ENCODE results near the gene PSAP. TPM values are rescaled to one million over a fixed set of nuclear protein-coding genes. Genes with fewer than 3 reads are reported as not detected.

PSAP gene
- total RNA-seq, 1 experiment from 2014 or later: 336 TPM

DNA sequence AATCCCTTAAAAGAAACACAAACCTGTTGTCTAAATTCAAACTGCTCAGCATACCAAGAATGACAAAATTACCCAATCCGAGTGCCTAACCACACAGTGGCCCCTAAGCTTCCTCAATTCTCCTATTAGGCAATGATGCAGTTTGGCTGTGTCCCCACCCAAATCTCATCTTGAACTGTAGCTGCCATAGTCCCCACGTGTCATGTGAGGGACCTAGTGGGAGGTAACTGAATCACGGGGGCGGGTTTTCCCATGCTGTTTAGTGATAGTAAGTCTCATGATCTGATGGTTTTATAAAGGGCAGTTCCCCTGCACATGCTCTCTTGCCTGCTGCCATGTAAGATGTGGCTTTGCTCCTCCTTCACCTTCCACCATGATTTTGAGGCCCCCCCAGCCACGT, 21.9 kb downstream of the PSAP start:
- Mint-ChIP-seq H3K9me3 (no peaks in the 10 kb centered on the region), H3K36me3 (ENCODE audit: insufficient read depth in 1 of 3, low read depth in 3 of 3) (peaks cover 45 to 80% (median 79%) of the 10 kb centered on the region in 3 experiments), H3K4me3 (no peak overlapping the region), H3K4me1 (no peaks in the 10 kb centered on the region), H3K27ac (peak overlapping the region in 1 of 3 experiments; percentile 73; a peak in 1 of 7 replicates), H3K27me3 (ENCODE audit: low read depth) (no peaks in the 10 kb centered on the region)
- Histone ChIP-seq H3K27ac (ENCODE audit: insufficient read length, low read depth, low read length) (no peak overlapping the region), H4K8ac (replicated peaks; ENCODE audit: insufficient read length, low read depth, low read length) (no peak overlapping the region), H3K4me2 (ENCODE audit: insufficient read depth, insufficient read length, low read length) (no peak overlapping the region), H3K79me1 (ENCODE audit: insufficient read depth, low read depth, low read length, poor library complexity, severe bottlenecking) (peaks cover 4% of the 10 kb centered on the region), H4K91ac (ENCODE audit: insufficient read length, low read depth, low read length) (no peak overlapping the region), H2BK15ac (ENCODE audit: low read depth, low read length) (no peak overlapping the region), H3K4ac (ENCODE audit: low read depth, low read length) (no peak overlapping the region), H3T11ph (ENCODE audit: low read length) (no peak overlapping the region), H4K5ac (ENCODE audit: insufficient read length, low read depth, low read length) (no peak overlapping the region), H3K9me3 (ENCODE audit: control insufficient read depth, low read depth, low read length) (no peaks in the 10 kb centered on the region), H2BK120ac (ENCODE audit: low read depth, low read length, poor library complexity, severe bottlenecking) (no peak overlapping the region), H3K14ac (ENCODE audit: insufficient read depth, low read length) (no peak overlapping the region), H2AFZ (ENCODE audit: low read length) (no peak overlapping the region), H2BK5ac (ENCODE audit: insufficient read length, low read length) (no peak overlapping the region), H3K56ac (ENCODE audit: insufficient read length, low read depth, low read length) (no peak overlapping the region), H3K23ac (ENCODE audit: insufficient read length, low read depth, low read length) (no peak overlapping the region), H2BK12ac (ENCODE audit: insufficient read length, low read depth, low read length) (no peak overlapping the region), H3K23me2 (ENCODE audit: insufficient read length, low read depth, low read length, poor library complexity, severe bottlenecking) (no peaks in the 10 kb centered on the region), H3K79me2 (ENCODE audit: insufficient read depth, low read length) (peaks cover 3% of the 10 kb centered on the region; the same call in 1 of the 2 replicates), H2BK20ac (ENCODE audit: low read depth, low read length, poor library complexity, severe bottlenecking) (no peak overlapping the region), H4K20me1 (ENCODE audit: control insufficient read depth, insufficient read depth, insufficient read length) (no peaks in the 10 kb centered on the region), H3K9ac (ENCODE audit: extremely low read depth, insufficient read length, low read length) (no peak overlapping the region), H3K18ac (ENCODE audit: insufficient read length, low read depth, low read length) (no peak overlapping the region), H2AK5ac (ENCODE audit: insufficient read length, low read length) (no peak overlapping the region), H3K27me3 (ENCODE audit: insufficient read depth, low read length) (no peaks in the 10 kb centered on the region), H3K4me1 (ENCODE audit: insufficient read depth, low read length) (peaks cover 1% of the 10 kb centered on the region; the same call in 1 of the 2 replicates)
- WGBS (ENCODE audit: extremely low coverage, insufficient read length, low lambda C conversion rate): no CpG with 5 or more reads among the region's 5 CpGs
- TF ChIP-seq, protein P1, sequence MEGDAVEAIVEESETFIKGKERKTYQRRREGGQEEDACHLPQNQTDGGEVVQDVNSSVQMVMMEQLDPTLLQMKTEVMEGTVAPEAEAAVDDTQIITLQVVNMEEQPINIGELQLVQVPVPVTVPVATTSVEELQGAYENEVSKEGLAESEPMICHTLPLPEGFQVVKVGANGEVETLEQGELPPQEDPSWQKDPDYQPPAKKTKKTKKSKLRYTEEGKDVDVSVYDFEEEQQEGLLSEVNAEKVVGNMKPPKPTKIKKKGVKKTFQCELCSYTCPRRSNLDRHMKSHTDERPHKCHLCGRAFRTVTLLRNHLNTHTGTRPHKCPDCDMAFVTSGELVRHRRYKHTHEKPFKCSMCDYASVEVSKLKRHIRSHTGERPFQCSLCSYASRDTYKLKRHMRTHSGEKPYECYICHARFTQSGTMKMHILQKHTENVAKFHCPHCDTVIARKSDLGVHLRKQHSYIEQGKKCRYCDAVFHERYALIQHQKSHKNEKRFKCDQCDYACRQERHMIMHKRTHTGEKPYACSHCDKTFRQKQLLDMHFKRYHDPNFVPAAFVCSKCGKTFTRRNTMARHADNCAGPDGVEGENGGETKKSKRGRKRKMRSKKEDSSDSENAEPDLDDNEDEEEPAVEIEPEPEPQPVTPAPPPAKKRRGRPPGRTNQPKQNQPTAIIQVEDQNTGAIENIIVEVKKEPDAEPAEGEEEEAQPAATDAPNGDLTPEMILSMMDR (conservative IDR thresholded peaks at IDR 0.05): no peak
- no peak for DNase-seq

All from H9 (cell line).